Measurements from ENCODE around the gene COL23A1.

DNA sequence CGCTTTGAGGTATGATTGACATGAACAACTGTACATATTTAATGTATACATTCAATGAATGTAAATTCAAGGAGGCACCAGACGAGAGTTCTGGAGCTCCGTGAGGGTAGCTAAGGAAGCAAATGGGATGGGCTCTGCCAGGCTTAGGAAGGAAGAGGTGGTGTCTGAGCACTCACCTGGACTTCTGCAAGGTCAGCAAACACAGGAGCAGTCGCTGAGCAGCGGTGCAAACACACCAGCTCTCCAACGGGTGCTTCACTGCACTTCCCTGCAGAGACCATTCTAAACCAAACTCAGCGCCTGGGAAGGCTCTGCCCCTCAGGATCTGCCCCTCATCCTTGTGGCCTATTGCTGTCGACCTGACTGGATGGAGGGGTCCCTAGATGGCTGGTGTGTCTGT lies 101.5 kb downstream of the COL23A1 start:
- no peak for TF ChIP-seq CTCF (conservative IDR thresholded peaks at IDR 0.05; ENCODE audit: low read depth, low read length)
- TF ChIP-seq EZH2 (IDR thresholded peaks at IDR 0.05; ENCODE audit: borderline replicate concordance, low read depth, low read length, poor library complexity, severe bottlenecking), result no peak
